A549 (cell line): ENCODE results near the gene NUP188. TPM values are rescaled to one million over a fixed set of nuclear protein-coding genes. Genes with fewer than 3 reads are reported as not detected.

Source experiments
- ATAC-seq, 2 experiments: fragments of 200-7000 bp in 1 of 2; fragments of >200 bp in 1 of 2; cut with Nextera tagmentation in 1 of 2; cut with Tn5 transposase in 1 of 2; 3 replicates each; pipeline versions ENCODE4 v1.8.0 to v1.9.1; 2018 to 2020; ENCODE audit warnings: mild to moderate bottlenecking in 1 of 2, moderate library complexity in 1 of 2
- CTCF ChIA-PET: fragments of 300-600 bp; sonication (Branson Sonifier 250); formaldehyde crosslinking; extraction: SDS; loops from one replicate; lab custom pipeline; 2021; ENCODE audit warnings: antibody characterized with exemption, inconsistent platforms; lab: Yijun Ruan, JAX
- POLR2A ChIA-PET: fragments of 350-600 bp; formaldehyde crosslinking; extraction: SDS; loops from one replicate; lab custom pipeline; 2021; ENCODE audit warnings: antibody characterized with exemption, inconsistent platforms; lab: Yijun Ruan, JAX
- DNase-seq, 2 experiments: peaks; one replicate each; pipeline versions ENCODE4 v3.0.0 to v3.0.0-alpha.2; 2011 to 2016; ENCODE audit warnings: low read depth in 1 of 2, low spot score in 1 of 2
- FAIRE-seq: peaks from 2 replicates; lab custom pipeline; 2011; peaks lifted over from hg19 to GRCh38; lab: Jason Lieb, UNC
- H3K27ac ChIP-seq, 2 experiments: fragments of >200 bp; sonication (Bioruptor Twin); formaldehyde crosslinking; 3 replicates each; pipeline ENCODE4 v1.5.1; 2016 to 2017
- H3K4me1 ChIP-seq: fragments of >200 bp; sonication (Bioruptor Twin); formaldehyde crosslinking; 3 replicates; pipeline ENCODE4 v1.6.1; 2016
- H3K4me2 ChIP-seq: fragments of >200 bp; sonication (Bioruptor Twin); formaldehyde crosslinking; 3 replicates; pipeline ENCODE4 v1.6.1; 2016
- H3K4me3 ChIP-seq: fragments of >200 bp; sonication (Bioruptor Twin); formaldehyde crosslinking; 3 replicates; pipeline ENCODE4 v1.5.1; 2016
- H3K9me3 ChIP-seq: fragments of >200 bp; sonication (Bioruptor Twin); formaldehyde crosslinking; 3 replicates; pipeline ENCODE4 v1.6.1; 2016
- BHLHE40 ChIP-seq: IDR thresholded peaks from 2 replicates; pipeline ENCODE4 v1.6.1; 2012; ENCODE audit warnings: low read depth, low read length, inconsistent platforms
- CHD4 ChIP-seq: fragments of 200-600 bp; sonication (generic); IDR thresholded peaks from 2 replicates; pipeline ENCODE4 v1.6.1; 2016; ENCODE audit warnings: antibody characterized with exemption, mild to moderate bottlenecking, borderline replicate concordance
- EHF ChIP-seq: fragments of 250-450 bp; sonication (Bioruptor Pico); IDR thresholded peaks from 2 replicates; pipeline ENCODE4 v1.5.0; 2020; ENCODE audit warnings: mild to moderate bottlenecking
- GATA3 ChIP-seq: IDR thresholded peaks from 2 replicates; pipeline ENCODE4 v1.6.1; 2012; ENCODE audit warnings: borderline replicate concordance
- HEYL ChIP-seq: fragments of 250-450 bp; sonication (Bioruptor Pico); IDR thresholded peaks from 2 replicates; pipeline ENCODE4 v1.8.0; 2021; ENCODE audit warnings: mild to moderate bottlenecking, moderate library complexity
- JUN ChIP-seq, 2 experiments: fragments of >200 bp; sonication (Bioruptor Twin); formaldehyde crosslinking; IDR thresholded peaks; 2 replicates in 1 of 2; 3 replicates in 1 of 2; pipeline ENCODE4 v1.6.1; 2016 to 2017
- POLR2A ChIP-seq: IDR thresholded peaks from 2 replicates; pipeline ENCODE4 v1.6.1; 2012; ENCODE audit warnings: mild to moderate bottlenecking, low read length
- RAD21 ChIP-seq, 2 experiments: fragments of >200 bp in 1 of 2; sonication (Bioruptor Twin) in 1 of 2; formaldehyde crosslinking in 1 of 2; IDR thresholded peaks in 1 of 2; conservative IDR thresholded peaks in 1 of 2; 2 replicates in 1 of 2; 3 replicates in 1 of 2; pipeline ENCODE4 v1.6.1; 2012 to 2018; ENCODE audit warnings: inconsistent platforms in 1 of 2
- SMC3 ChIP-seq: fragments of >200 bp; sonication (Bioruptor Twin); formaldehyde crosslinking; IDR thresholded peaks from 3 replicates; pipeline ENCODE4 v1.6.1; 2018; ENCODE audit warnings: inconsistent platforms
- SREBF2 ChIP-seq: fragments of 450-650 bp; IDR thresholded peaks from 2 replicates; pipeline ENCODE4 v1.6.1; 2014; ENCODE audit warnings: mild to moderate bottlenecking, moderate library complexity
- WGBS: methylation state at CpG from one replicate; pipeline ENCODE4 v1.1.6; 2017; ENCODE audit errors: missing lambda C conversion rate; 5-methylcytosine and 5-hydroxymethylcytosine counted together
- polyA plus RNA-seq, 4 experiments: library from polyadenylated mRNA; depleted of rRNA in 3 of 4; stranded (reverse); fragments of >200 nt; fragmentation: RNase III in 1 of 4; extraction: RNeasy Plus Mini Kit Qiagen cat#74134 plus additional on column Dnase treatment in 1 of 4; gene quantifications; 2 replicates in 3 of 4; 3 replicates in 1 of 4; pipeline ENCODE4 v1.2.3, GENCODE V29; 2011 to 2017
- TF ChIP-seq, protein P1 (sequence below): IDR thresholded peaks from 2 replicates; pipeline ENCODE4 v1.6.1; 2012
- TF ChIP-seq, protein P2 (sequence below): fragments of >200 bp; sonication (Bioruptor Twin); formaldehyde crosslinking; IDR thresholded peaks from 3 replicates; pipeline ENCODE4 v1.5.1; 2016

NUP188 gene
- polyA plus RNA-seq, 2 of the 4 experiments (the other 2 are of a cell fraction): 33.2 to 52.3 TPM

DNA sequence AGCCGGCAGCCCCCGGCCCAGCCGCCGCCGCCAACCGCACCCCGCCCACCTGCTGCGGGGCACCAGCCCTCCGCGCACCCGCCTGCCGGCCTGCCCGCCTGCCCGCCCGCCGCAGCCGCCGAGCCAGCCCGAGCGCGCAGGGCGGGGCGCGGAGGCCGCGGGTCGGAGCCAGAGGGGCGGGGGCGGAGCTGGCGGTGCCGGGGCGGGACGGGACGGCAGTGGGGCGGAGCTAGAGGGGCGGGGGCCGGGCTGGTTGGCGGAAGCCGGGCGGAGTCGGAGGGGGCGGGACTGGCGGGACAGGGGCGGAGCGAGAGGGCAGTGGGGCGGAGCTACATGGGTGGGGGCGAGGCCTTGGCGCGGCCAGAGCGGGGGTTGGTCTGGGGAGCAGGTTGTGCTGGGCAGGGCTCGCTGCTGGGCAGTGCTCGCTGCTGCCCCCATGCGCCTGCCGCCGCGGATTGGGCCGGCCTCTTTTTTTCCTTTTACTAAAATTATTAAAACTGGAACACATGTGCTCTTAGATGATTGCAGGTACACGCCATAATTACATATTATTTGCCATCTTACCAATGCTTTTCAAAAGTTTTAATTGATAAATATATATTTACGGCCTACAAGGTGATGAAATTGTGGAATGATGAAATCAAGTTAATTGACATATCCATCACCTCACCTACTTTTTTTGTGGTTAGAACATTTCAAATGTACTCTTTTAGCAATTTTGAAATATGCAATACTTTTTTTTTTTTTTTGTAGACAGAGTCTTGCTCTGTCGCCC lies 80.9 kb downstream of the NUP188 start, which contains the start of gene SH3GLB2:
SH3GLB2 (minus strand) TSS at position 140 of the 775 bp plus-strand sequence. CDS start 177 bp downstream, outside the sequence.
- ATAC-seq: peak; percentile 78 to 91
- CTCF ChIA-PET: interaction anchor here (0.6 to 2.2 kb wide), 19 partner anchors 9 to 589 kb away, joined by 3 to 18 read pairs (median 4); no protein-coding TSS in a partner anchor
- 2% methylated on average over 13 of the region's 60 CpGs for WGBS

GRCh38 chr9:129030191-129030590 lies 82.7 kb downstream of the NUP188 start:
- peaks cover 13% of the 10 kb centered on the region for H3K4me1 ChIP-seq
- ChIA-PET POLR2A (no interaction called here), CTCF (interaction anchor here (0.5 to 2.2 kb wide), 12 partner anchors 9 to 855 kb away, joined by 3 to 18 read pairs (median 4); no protein-coding TSS in a partner anchor)
- H3K4me3 ChIP-seq: no peak overlapping the region
- no peak overlapping the region for H3K27ac ChIP-seq
- no peaks in the 10 kb centered on the region for H3K9me3 ChIP-seq
- DNase-seq: no peak
- no peak for ATAC-seq
- FAIRE-seq: no peak
- TF ChIP-seq GATA3 (no peak), BHLHE40 (no peak)
- H3K4me2 ChIP-seq: no peak overlapping the region

More for the DNA sequence above, 80.9 kb downstream of the NUP188 start, which contains the start of gene SH3GLB2:
- H3K4me3 ChIP-seq: peak within 1 kb of the TSS; percentile 83
- H3K4me2 ChIP-seq: peak within 1 kb of the TSS; percentile 84
- FAIRE-seq: no peak
- no peaks in the 10 kb centered on the region for H3K9me3 ChIP-seq
- peak within 1 kb of the TSS; percentile 82 to 93 for H3K27ac ChIP-seq
- peaks cover 18% of the 10 kb centered on the region for H3K4me1 ChIP-seq
- peak; percentile 83 to 97 for DNase-seq
- POLR2A ChIA-PET: interaction anchor here (0.5 to 1.0 kb wide), 6 partner anchors 8 to 53 kb away, joined by 3 to 6 read pairs (median 3); partner anchors contain the start of genes DOLPP1 and MIGA2
- TF ChIP-seq SMC3 (peak; percentile 55; the same call in 2 of the 3 replicates), JUN (IDR thresholded peaks at IDR 0.05) (peak; percentile 27 to 73; a peak in 1 of 5 replicates), POLR2A (peak; percentile 62), RAD21 (conservative IDR thresholded peaks at IDR 0.05 in 1 of 2, IDR thresholded peaks at IDR 0.05 in 1 of 2) (peak; percentile 39 to 48; a peak in 3 of 5 replicates), HEYL (CRISPR knock-in tag) (no peak), CHD4 (no peak)
- TF ChIP-seq, protein P1, sequence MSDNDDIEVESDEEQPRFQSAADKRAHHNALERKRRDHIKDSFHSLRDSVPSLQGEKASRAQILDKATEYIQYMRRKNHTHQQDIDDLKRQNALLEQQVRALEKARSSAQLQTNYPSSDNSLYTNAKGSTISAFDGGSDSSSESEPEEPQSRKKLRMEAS: peak; percentile 40; the same call in 1 of the 2 replicates
- TF ChIP-seq, protein P2, sequence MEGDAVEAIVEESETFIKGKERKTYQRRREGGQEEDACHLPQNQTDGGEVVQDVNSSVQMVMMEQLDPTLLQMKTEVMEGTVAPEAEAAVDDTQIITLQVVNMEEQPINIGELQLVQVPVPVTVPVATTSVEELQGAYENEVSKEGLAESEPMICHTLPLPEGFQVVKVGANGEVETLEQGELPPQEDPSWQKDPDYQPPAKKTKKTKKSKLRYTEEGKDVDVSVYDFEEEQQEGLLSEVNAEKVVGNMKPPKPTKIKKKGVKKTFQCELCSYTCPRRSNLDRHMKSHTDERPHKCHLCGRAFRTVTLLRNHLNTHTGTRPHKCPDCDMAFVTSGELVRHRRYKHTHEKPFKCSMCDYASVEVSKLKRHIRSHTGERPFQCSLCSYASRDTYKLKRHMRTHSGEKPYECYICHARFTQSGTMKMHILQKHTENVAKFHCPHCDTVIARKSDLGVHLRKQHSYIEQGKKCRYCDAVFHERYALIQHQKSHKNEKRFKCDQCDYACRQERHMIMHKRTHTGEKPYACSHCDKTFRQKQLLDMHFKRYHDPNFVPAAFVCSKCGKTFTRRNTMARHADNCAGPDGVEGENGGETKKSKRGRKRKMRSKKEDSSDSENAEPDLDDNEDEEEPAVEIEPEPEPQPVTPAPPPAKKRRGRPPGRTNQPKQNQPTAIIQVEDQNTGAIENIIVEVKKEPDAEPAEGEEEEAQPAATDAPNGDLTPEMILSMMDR: peak; percentile 82
- TF ChIP-seq, all 56 proteins: peak for 6

DNA sequence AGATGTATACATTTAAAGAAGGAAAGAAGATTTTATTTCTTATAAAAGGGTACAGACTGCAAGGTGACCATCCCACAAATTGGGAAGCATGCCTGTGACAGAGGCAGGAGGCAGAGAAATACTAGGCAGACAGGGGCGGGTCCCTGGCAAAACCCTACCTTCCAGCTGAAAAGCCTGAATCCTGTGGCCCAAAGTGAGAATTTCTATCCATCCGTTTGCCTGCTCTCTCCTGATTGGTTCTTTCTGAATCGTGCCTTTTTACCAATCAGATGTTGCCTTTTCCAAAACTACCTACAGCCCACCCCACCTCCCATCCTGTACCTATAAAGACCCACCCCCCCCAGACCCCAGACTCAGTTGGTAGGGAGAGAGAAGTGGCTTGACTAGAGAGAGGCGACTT lies 84.0 kb downstream of the NUP188 start:
- 69% methylated on average over 4 of the region's 4 CpGs for whole genome bisulfite sequencing
- DNase-seq (no peak), ATAC-seq (no peak), FAIRE-seq (no peak)
- CTCF ChIA-PET: interaction anchor here (0.6 to 1.9 kb wide), 6 partner anchors 24 to 854 kb away, joined by 3 to 7 read pairs (median 4); no protein-coding TSS in a partner anchor
- Histone ChIP-seq H3K4me1 (peaks cover 14% of the 10 kb centered on the region), H3K4me3 (no peak overlapping the region), H3K9me3 (no peaks in the 10 kb centered on the region), H3K27ac (no peak overlapping the region), H3K4me2 (no peak overlapping the region)
- POLR2A ChIA-PET: no interaction called here
- TF ChIP-seq EHF (CRISPR knock-in tag) (no peak), SREBF2 (no peak)
- TF ChIP-seq, protein P2: no peak
